GM12878 (cell line): ENCODE data around the gene SYNRG. TPM values are rescaled to one million over a fixed set of nuclear protein-coding genes. Genes with fewer than 3 reads are reported as not detected.

Experiments used
- ATF3 ChIP-seq: IDR thresholded peaks from 2 replicates; pipeline ENCODE4 v1.6.1; 2011; ENCODE audit warnings: low read depth, mild to moderate bottlenecking, low read length, moderate library complexity, borderline replicate concordance; ENCODE audit errors: extremely low read depth
- BACH1 ChIP-seq: fragments of 450-650 bp; IDR thresholded peaks from 2 replicates; pipeline ENCODE4 v1.6.1; 2017; ENCODE audit warnings: mild to moderate bottlenecking, borderline replicate concordance
- BMI1 ChIP-seq: fragments of 450-650 bp; IDR thresholded peaks from 2 replicates; pipeline ENCODE4 v1.6.1; 2016; ENCODE audit warnings: mild to moderate bottlenecking, moderate library complexity, borderline replicate concordance
- CBX5 ChIP-seq: sonication (generic); IDR thresholded peaks from 2 replicates; pipeline ENCODE4 v1.6.1; 2016; ENCODE audit warnings: low read depth, moderate library complexity, mild to moderate bottlenecking, inconsistent platforms
- E2F4 ChIP-seq: IDR thresholded peaks from 2 replicates; pipeline ENCODE4 v1.6.1; 2012; ENCODE audit warnings: low read depth, low read length, improper control_type of control experiment
- ETV6 ChIP-seq, 2 experiments: fragments of 450-650 bp in 1 of 2; IDR thresholded peaks in 1 of 2; conservative IDR thresholded peaks in 1 of 2; 2 replicates each; pipeline ENCODE4 v1.6.1; 2014; ENCODE audit warnings: antibody characterized with exemption in 1 of 2, borderline replicate concordance in 1 of 2, low read depth in 1 of 2, mild to moderate bottlenecking in 1 of 2, moderate library complexity in 1 of 2
- EZH2 ChIP-seq: IDR thresholded peaks from 2 replicates; pipeline ENCODE4 v1.6.1; 2012; ENCODE audit warnings: low read depth, mild to moderate bottlenecking, control low read depth, inconsistent platforms, low read length, borderline replicate concordance; ENCODE audit not compliant: control insufficient read depth
- FOXM1 ChIP-seq: IDR thresholded peaks from 2 replicates; pipeline ENCODE4 v1.6.1; 2012; ENCODE audit warnings: low read depth, mild to moderate bottlenecking, inconsistent platforms, low read length, moderate library complexity
- IKZF2 ChIP-seq, 2 experiments: fragments of 450-650 bp; IDR thresholded peaks; 2 replicates each; pipeline ENCODE4 v1.6.1; 2017; ENCODE audit warnings: mild to moderate bottlenecking in 2 of 2, moderate library complexity in 2 of 2
- IRF3 ChIP-seq: fragments of 450-650 bp; IDR thresholded peaks from 2 replicates; pipeline ENCODE4 v1.6.1; 2014; ENCODE audit warnings: mild to moderate bottlenecking
- JUND ChIP-seq: IDR thresholded peaks from 2 replicates; pipeline ENCODE4 v1.6.1; 2012; ENCODE audit warnings: low read depth, mild to moderate bottlenecking, low read length, improper control_type of control experiment, moderate library complexity
- NFIC ChIP-seq: IDR thresholded peaks from 2 replicates; pipeline ENCODE4 v1.6.1; 2012; ENCODE audit warnings: low read depth, mild to moderate bottlenecking, inconsistent platforms, low read length, moderate library complexity
- NKRF ChIP-seq: fragments of 450-650 bp; conservative IDR thresholded peaks from 2 replicates; pipeline ENCODE4 v1.6.1; 2017; ENCODE audit warnings: mild to moderate bottlenecking, moderate library complexity
- SP1 ChIP-seq: IDR thresholded peaks from one replicate; pipeline ENCODE4 v1.6.1; 2011; ENCODE audit warnings: low read depth, low read length
- SREBF2 ChIP-seq: IDR thresholded peaks from 2 replicates; pipeline ENCODE4 v1.6.1; 2012; ENCODE audit warnings: mild to moderate bottlenecking, low read length
- SUZ12 ChIP-seq: fragments of 200-600 bp; sonication (generic); IDR thresholded peaks from one replicate; pipeline ENCODE4 v1.6.1; 2018; ENCODE audit warnings: antibody characterized with exemption, mild to moderate bottlenecking; ENCODE audit not compliant: unreplicated experiment
- TARDBP ChIP-seq: IDR thresholded peaks from 2 replicates; pipeline ENCODE4 v1.6.1; 2016; ENCODE audit warnings: borderline replicate concordance
- ZNF384 ChIP-seq: IDR thresholded peaks from 2 replicates; pipeline ENCODE4 v1.6.1; 2012; ENCODE audit warnings: low read depth, mild to moderate bottlenecking, low read length, improper control_type of control experiment, borderline replicate concordance
- polyA plus RNA-seq, 11 experiments: library from polyadenylated mRNA; depleted of rRNA in 4 of 11; unstranded in 6 of 11; stranded (reverse) in 5 of 11; fragments of >200 nt; fragmentation: Nextera tagmentation in 4 of 11; fragmentation: Illumina TruSeq in 1 of 11; extraction: Ambion mirVana in 4 of 11; extraction: Trizol in 1 of 11; gene quantifications; 1 replicate in 1 of 11; 2 replicates in 10 of 11; pipeline versions ENCODE4 v1.2.1 to v1.2.3, GENCODE V29; 2011 to 2016; ENCODE audit warnings: inconsistent platforms in 2 of 11, missing spikeins in 2 of 11, low read depth in 1 of 11
- total RNA-seq, 4 experiments: library from RNA; depleted of rRNA in 3 of 4; stranded (reverse); fragments of >200 nt in 3 of 4; fragmentation: Illumina TruSeq in 1 of 4; extraction: Trizol in 1 of 4; gene quantifications; 2 replicates each; pipeline versions ENCODE4 v1.2.1 to v1.2.3, GENCODE V29; 2013 to 2021
- TF ChIP-seq, protein P1 (sequence below): fragments of 450-650 bp; formaldehyde crosslinking; IDR thresholded peaks from 2 replicates; pipeline ENCODE4 v1.5.0; 2022; ENCODE audit warnings: mild to moderate bottlenecking, missing genetic modification characterization
- TF ChIP-seq, protein P2 (sequence below): IDR thresholded peaks from 2 replicates; pipeline ENCODE4 v1.6.1; 2011; ENCODE audit warnings: low read depth, low read length, improper control_type of control experiment, borderline replicate concordance

Gene SYNRG
- total and polyA plus RNA-seq, 10 of the 15 experiments (the other 5 are each of a cell fraction or from before 2014, with no cell fraction given) = 5.2 to 40.4 (median 26.7) TPM

GRCh38 chr17:37609170-37610040, at the start of gene SYNRG (continued):
- TF ChIP-seq, protein P1, sequence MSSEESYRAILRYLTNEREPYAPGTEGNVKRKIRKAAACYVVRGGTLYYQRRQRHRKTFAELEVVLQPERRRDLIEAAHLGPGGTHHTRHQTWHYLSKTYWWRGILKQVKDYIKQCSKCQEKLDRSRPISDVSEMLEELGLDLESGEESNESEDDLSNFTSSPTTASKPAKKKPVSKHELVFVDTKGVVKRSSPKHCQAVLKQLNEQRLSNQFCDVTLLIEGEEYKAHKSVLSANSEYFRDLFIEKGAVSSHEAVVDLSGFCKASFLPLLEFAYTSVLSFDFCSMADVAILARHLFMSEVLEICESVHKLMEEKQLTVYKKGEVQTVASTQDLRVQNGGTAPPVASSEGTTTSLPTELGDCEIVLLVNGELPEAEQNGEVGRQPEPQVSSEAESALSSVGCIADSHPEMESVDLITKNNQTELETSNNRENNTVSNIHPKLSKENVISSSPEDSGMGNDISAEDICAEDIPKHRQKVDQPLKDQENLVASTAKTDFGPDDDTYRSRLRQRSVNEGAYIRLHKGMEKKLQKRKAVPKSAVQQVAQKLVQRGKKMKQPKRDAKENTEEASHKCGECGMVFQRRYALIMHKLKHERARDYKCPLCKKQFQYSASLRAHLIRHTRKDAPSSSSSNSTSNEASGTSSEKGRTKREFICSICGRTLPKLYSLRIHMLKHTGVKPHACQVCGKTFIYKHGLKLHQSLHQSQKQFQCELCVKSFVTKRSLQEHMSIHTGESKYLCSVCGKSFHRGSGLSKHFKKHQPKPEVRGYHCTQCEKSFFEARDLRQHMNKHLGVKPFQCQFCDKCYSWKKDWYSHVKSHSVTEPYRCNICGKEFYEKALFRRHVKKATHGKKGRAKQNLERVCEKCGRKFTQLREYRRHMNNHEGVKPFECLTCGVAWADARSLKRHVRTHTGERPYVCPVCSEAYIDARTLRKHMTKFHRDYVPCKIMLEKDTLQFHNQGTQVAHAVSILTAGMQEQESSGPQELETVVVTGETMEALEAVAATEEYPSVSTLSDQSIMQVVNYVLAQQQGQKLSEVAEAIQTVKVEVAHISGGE (CRISPR knock-in tag) = no peak
- peak; percentile 43; the same call in 1 of the 2 replicates for TF ChIP-seq IRF3
- no peak for TF ChIP-seq BMI1
- TF ChIP-seq ETV6 (conservative IDR thresholded peaks at IDR 0.05 in 1 of 2, IDR thresholded peaks at IDR 0.05 in 1 of 2; ENCODE audit: borderline replicate concordance in 1 of 2, low read depth in 1 of 2) = no peak
- TF ChIP-seq, protein P2, sequence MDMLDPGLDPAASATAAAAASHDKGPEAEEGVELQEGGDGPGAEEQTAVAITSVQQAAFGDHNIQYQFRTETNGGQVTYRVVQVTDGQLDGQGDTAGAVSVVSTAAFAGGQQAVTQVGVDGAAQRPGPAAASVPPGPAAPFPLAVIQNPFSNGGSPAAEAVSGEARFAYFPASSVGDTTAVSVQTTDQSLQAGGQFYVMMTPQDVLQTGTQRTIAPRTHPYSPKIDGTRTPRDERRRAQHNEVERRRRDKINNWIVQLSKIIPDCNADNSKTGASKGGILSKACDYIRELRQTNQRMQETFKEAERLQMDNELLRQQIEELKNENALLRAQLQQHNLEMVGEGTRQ = peak; percentile 98
- TF ChIP-seq SREBF2 = no peak
- TF ChIP-seq IKZF2 (IDR thresholded peaks at IDR 0.05) = no peak
- no peak for TF ChIP-seq NFIC
- TF ChIP-seq NKRF = peak; percentile 67
- peak; percentile 98 for TF ChIP-seq ATF3
- no peak for TF ChIP-seq ZNF384
- TF ChIP-seq FOXM1 = no peak
- no peak; the same call in 1 of the 2 replicates for TF ChIP-seq JUND
- no peak for TF ChIP-seq TARDBP
- TF ChIP-seq EZH2 = no peak
- no peak for TF ChIP-seq E2F4
- no peak for TF ChIP-seq SUZ12
- no peak for TF ChIP-seq CBX5
- peak; percentile 66 for TF ChIP-seq SP1
- TF ChIP-seq BACH1 = peak; percentile 95
